Natural killer cell treated with Interleukin-12 subunit alpha and Interleukin-12 subunit beta and Interleukin-15 and Interleukin-18, amount 100 ng/mL, for 72 hours (primary cell): Measurements from ENCODE around the gene CD4. TPM values are rescaled to one million over a fixed set of nuclear protein-coding genes. Genes with fewer than 3 reads are reported as not detected.

Experiments used
- ATAC-seq, 2 donors: fragments of 150-1000 bp; cut with Tn5 transposase in 1 of 2; sonication (Bioruptor Pico), chemical (Tn5 transposase) in 1 of 2; 2 replicates each; pipeline ENCODE4 v1.10.0; 2021
- DNase-seq: peaks from one replicate; pipeline ENCODE4 v3.0.0; 2022; ENCODE audit warnings: low spot score
- H3K27ac Mint-ChIP-seq, 2 donors: 1 replicate in 1 of 2; 2 replicates in 1 of 2; pipeline ENCODE4 v1.8.0; 2022; ENCODE audit warnings: mixed read lengths in 2 of 2, mild to moderate bottlenecking in 1 of 2, moderate library complexity in 1 of 2
- H3K27me3 Mint-ChIP-seq, 2 donors: 1 replicate in 1 of 2; 2 replicates in 1 of 2; pipeline ENCODE4 v1.8.0; 2022; ENCODE audit warnings: mixed read lengths in 2 of 2
- H3K36me3 Mint-ChIP-seq: one replicate; pipeline ENCODE4 v1.8.0; 2022; ENCODE audit warnings: mixed read lengths
- H3K4me1 Mint-ChIP-seq, 2 donors: 1 replicate in 1 of 2; 2 replicates in 1 of 2; pipeline ENCODE4 v1.8.0; 2022; ENCODE audit warnings: low read depth in 2 of 2, mixed read lengths in 2 of 2, mild to moderate bottlenecking in 1 of 2
- H3K4me3 Mint-ChIP-seq: one replicate; pipeline ENCODE4 v1.8.0; 2022; ENCODE audit warnings: mixed read lengths
- H3K9me3 Mint-ChIP-seq: 2 replicates; pipeline ENCODE4 v1.8.0; 2022; ENCODE audit warnings: mixed read lengths
- total RNA-seq, 2 donors: library from RNA; stranded (reverse); gene quantifications; one replicate each; pipeline ENCODE4 v1.2.3, GENCODE V29; 2022

Gene CD4
- total RNA-seq, 2 donors from 2014 or later, result 0.43 to 5.4 TPM

DNA sequence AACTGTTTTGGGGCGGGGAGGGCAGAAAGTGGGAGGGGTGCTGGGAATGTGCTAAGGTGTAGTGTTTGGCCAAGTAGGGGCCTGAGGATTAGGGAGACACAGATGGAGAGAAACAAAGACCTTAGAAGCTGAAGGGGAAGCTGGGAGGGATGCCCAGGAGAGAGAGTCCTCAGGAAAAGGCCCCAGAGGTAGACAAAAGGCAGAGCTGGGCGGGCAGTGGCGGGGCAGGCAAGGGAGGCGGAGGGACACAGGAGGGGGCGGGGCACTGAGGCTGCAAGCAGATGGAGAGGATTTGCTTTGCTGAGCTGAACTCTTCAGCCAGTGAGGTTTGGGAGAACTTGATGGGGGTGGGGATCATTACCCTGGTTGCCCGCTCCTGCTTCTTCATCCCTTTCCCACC is 20.3 kb upstream of the CD4 start:
- no peaks in the 10 kb centered on the region for H3K36me3 Mint-ChIP-seq
- H3K27ac Mint-ChIP-seq, result peak overlapping the region; percentile 12 to 72
- H3K4me1 Mint-ChIP-seq, result peaks cover 37 to 55% of the 10 kb centered on the region in 2 donors
- H3K27me3 Mint-ChIP-seq, result peaks cover 36 to 40% of the 10 kb centered on the region in 2 donors
- peak; percentile 54 for DNase-seq
- peak overlapping the region; percentile 93 for H3K4me3 Mint-ChIP-seq
- ATAC-seq, result no peak
- no peaks in the 10 kb centered on the region for H3K9me3 Mint-ChIP-seq

DNA sequence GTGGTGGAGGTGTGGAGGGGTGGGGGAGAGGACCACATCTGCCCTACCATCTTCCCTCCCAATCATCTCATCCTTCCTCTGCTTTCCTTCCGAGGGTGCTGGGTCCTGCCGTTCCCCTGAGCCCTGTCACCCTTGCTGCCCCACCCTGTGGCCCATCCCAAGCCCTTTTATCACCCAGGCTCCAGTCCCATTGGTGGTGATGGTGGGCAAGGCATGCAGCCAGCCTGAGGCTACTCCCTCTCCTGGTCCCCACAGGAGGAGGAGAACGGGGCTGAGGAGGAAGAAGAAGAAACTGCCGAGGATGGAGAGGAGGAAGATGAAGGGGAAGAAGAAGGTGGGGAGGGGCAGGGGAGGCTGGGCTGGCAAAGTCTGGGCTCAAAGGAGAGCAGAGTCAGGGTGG is 19.7 kb upstream of the CD4 start:
- DNase-seq (peak; percentile 41), ATAC-seq (no peak)
- H3K27ac Mint-ChIP-seq, result peak overlapping the region; percentile 12 to 72
- H3K27me3 Mint-ChIP-seq, result peaks cover 33 to 37% of the 10 kb centered on the region in 2 donors
- H3K9me3 Mint-ChIP-seq, result no peaks in the 10 kb centered on the region
- H3K36me3 Mint-ChIP-seq, result peaks cover 3% of the 10 kb centered on the region
- H3K4me3 Mint-ChIP-seq, result peak overlapping the region; percentile 21
- H3K4me1 Mint-ChIP-seq, result peaks cover 33 to 54% of the 10 kb centered on the region in 2 donors

DNA sequence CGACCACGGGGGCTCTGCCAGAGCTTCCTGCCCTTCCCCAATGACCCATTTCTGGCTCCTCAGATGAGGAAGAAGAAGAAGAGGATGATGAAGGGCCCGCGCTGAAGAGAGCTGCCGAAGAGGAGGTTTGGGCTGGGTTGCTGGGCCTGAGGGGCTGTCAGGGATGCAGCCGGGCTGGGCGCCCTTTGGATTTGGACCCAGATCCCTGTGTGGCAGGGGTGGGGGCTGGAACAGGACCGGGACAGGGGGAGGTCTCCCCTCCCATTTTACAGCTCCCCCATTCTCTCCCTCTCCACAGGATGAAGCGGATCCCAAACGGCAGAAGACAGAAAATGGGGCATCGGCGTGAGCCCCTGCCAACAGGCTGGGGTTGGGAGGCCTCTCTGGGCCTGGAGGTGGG is 19.2 kb upstream of the CD4 start:
- DNase-seq (peak; percentile 12), ATAC-seq (no peak)
- H3K9me3 Mint-ChIP-seq, result no peaks in the 10 kb centered on the region
- peaks cover 34 to 39% of the 10 kb centered on the region in 2 donors for H3K27me3 Mint-ChIP-seq
- no peak overlapping the region for H3K4me3 Mint-ChIP-seq
- H3K27ac Mint-ChIP-seq, result peak overlapping the region in 1 of 2 donors; percentile 72
- peaks cover 7% of the 10 kb centered on the region for H3K36me3 Mint-ChIP-seq
- H3K4me1 Mint-ChIP-seq, result peaks cover 35 to 54% of the 10 kb centered on the region in 2 donors

DNA sequence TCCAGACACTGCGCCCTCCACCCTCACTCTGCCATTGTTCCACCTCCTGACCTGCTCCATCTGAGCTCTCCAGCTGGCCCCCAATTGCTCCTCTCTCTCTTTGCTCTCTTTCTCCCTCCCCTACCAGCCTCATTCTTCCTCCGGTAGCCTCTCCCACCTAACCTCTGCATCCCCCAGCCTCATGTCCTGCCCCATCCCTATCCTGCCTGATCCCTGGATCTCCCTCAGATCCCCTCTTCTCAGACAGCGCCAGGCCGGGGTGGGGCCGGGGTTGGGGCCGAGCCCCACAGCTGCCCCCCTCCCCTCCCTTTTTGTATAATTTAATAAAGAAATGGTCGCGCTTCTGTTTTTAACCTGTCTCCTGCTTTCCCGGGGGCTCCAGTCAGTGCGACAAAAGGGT is 18.7 kb upstream of the CD4 start:
- H3K4me3 Mint-ChIP-seq, result peak overlapping the region; percentile 37
- peaks cover 34 to 39% of the 10 kb centered on the region in 2 donors for H3K27me3 Mint-ChIP-seq
- peaks cover 11% of the 10 kb centered on the region for H3K36me3 Mint-ChIP-seq
- ATAC-seq (no peak), DNase-seq (peak; percentile 26)
- peaks cover 35 to 54% of the 10 kb centered on the region in 2 donors for H3K4me1 Mint-ChIP-seq
- no peaks in the 10 kb centered on the region for H3K9me3 Mint-ChIP-seq
- peak overlapping the region; percentile 52 to 93 for H3K27ac Mint-ChIP-seq

DNA sequence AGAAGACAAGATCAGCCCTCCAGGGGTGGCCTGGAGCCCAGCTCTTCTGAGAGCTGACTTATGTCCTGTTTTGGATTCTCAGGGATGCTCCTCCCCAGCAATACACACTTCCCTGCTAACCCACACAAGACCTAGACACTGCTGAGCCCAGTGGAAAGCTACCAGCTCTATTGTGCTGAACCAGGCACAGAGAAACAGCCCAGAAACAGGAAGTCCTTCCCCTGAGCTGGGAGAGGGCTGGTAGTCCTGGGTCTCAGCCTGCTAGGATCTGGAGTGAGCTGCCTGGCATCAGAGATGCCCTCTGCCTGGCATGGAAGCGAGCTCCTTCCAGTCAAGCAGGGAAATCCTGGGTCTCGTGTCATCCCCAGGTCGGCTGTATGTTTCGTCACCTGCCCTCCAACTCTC is 18.2 kb upstream of the CD4 start:
- no peak for ATAC-seq
- DNase-seq, result peak; percentile 31
- H3K4me1 Mint-ChIP-seq, result peaks cover 36 to 58% of the 10 kb centered on the region in 2 donors
- H3K4me3 Mint-ChIP-seq, result peak overlapping the region; percentile 83
- peak overlapping the region; percentile 52 to 93 for H3K27ac Mint-ChIP-seq
- H3K36me3 Mint-ChIP-seq, result peaks cover 16% of the 10 kb centered on the region
- H3K27me3 Mint-ChIP-seq, result peaks cover 32 to 41% of the 10 kb centered on the region in 2 donors
- no peaks in the 10 kb centered on the region for H3K9me3 Mint-ChIP-seq

DNA sequence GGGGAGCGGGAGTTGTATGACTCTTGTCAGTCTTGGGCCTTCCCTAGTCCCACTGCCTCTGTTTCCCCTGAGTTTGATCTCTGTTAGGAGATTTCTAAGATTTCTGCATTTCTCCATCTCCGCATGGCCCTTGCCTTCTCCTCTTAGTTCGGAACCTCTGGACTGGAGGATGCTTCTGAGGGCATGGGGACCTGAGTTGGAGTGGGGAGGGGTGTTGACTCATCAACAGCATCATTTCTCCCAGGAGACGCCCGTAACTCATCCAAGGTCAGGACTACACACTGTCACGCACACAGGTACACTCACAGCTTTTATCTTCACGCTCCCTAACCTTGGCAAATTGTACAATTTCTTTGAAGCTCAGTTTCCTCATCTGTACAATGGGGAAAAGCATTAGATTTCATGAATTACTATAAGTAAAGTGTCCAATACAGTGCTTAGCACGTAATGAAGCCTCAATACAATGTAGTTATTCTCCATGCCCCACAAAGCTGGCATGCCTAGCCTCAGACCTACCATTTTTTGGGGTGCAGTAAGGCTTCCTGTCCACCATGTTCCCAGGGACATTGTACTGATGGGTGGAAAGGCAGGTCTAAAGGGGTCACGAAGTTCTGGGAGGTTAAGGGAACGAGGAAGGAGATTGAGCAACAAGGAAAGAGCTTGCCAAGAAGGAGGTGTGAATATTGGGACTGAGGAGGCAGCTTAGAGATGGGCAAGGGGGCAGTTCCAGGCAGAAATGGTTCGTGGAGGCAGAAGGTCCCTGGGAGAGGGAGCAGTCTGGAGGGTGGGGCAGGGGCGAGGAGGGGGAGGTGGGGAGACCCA is 17.6 kb upstream of the CD4 start:
- Mint-ChIP-seq H3K4me1 (peaks cover 39 to 64% of the 10 kb centered on the region in 2 donors), H3K27ac (peak overlapping the region; percentile 52 to 93), H3K36me3 (peaks cover 22% of the 10 kb centered on the region), H3K9me3 (no peaks in the 10 kb centered on the region), H3K4me3 (peak overlapping the region; percentile 83), H3K27me3 (peaks cover 32 to 47% of the 10 kb centered on the region in 2 donors)
- ATAC-seq (no peak), DNase-seq (peak; percentile 12)

DNA sequence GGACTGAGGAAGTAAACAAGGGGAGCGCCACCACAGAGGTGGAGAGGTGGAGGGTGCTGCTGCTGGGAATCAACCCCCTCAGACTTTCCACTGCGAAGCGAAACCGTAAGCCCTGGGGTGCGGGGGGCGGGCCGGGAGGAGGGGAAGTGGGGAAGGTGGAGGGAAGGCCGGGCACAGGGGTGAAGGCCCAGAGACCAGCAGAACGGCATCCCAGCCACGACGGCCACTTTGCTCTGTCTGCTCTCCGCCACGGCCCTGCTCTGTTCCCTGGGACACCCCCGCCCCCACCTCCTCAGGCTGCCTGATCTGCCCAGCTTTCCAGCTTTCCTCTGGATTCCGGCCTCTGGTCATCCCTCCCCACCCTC is 17.0 kb upstream of the CD4 start, which contains the start of gene LAG3:
Gene LAG3, plus strand, starts transcription at position 190 of the 365 bp plus-strand sequence. CDS start 333 bp downstream, outside the sequence.
- Mint-ChIP-seq H3K9me3 (no peaks in the 10 kb centered on the region), H3K27ac (peak within 1 kb of the TSS; percentile 52 to 93), H3K36me3 (peaks cover 23% of the 10 kb centered on the region), H3K4me1 (peaks cover 36 to 65% of the 10 kb centered on the region in 2 donors), H3K27me3 (peaks cover 32 to 47% of the 10 kb centered on the region in 2 donors), H3K4me3 (peak within 1 kb of the TSS; percentile 83)
- ATAC-seq (peak; percentile 23 to 37), DNase-seq (peak; percentile 61)

DNA sequence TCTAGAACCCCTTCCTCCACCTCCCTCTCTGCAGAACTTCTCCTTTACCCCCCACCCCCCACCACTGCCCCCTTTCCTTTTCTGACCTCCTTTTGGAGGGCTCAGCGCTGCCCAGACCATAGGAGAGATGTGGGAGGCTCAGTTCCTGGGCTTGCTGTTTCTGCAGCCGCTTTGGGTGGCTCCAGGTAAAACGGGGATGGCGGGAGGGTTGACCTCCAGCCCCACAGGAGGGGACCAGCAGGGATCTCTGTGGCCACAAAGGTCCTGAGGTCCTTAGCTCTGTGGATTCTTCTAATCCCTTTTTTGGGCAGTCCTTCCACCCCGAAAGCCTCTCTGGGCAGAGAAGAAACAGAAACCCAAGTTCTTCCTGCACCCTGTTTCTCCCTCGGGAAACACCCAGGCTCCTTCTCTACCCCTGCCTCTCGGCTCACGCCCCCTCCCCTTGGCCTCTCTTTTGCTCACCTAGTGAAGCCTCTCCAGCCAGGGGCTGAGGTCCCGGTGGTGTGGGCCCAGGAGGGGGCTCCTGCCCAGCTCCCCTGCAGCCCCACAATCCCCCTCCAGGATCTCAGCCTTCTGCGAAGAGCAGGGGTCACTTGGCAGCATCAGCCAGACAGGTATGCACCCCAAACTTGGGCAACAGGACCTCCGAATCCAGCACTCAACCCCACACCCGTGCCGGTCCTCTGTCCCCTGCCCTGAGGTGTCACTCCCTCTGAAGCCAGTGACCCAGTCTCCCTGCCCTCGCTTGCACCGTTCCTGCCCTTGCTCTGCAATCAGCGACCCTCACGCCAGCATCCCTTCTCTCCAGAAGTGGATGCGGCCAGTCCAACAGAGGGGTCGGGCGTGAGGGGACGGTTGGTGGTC is 16.4 kb upstream of the CD4 start:
- Mint-ChIP-seq H3K36me3 (peaks cover 23% of the 10 kb centered on the region), H3K4me3 (peak overlapping the region; percentile 83), H3K27ac (peak overlapping the region; percentile 52 to 93), H3K27me3 (peaks cover 29 to 48% of the 10 kb centered on the region in 2 donors), H3K4me1 (peaks cover 31 to 60% of the 10 kb centered on the region in 2 donors), H3K9me3 (no peaks in the 10 kb centered on the region)
- DNase-seq (peak; percentile 59), ATAC-seq (no peak)

DNA sequence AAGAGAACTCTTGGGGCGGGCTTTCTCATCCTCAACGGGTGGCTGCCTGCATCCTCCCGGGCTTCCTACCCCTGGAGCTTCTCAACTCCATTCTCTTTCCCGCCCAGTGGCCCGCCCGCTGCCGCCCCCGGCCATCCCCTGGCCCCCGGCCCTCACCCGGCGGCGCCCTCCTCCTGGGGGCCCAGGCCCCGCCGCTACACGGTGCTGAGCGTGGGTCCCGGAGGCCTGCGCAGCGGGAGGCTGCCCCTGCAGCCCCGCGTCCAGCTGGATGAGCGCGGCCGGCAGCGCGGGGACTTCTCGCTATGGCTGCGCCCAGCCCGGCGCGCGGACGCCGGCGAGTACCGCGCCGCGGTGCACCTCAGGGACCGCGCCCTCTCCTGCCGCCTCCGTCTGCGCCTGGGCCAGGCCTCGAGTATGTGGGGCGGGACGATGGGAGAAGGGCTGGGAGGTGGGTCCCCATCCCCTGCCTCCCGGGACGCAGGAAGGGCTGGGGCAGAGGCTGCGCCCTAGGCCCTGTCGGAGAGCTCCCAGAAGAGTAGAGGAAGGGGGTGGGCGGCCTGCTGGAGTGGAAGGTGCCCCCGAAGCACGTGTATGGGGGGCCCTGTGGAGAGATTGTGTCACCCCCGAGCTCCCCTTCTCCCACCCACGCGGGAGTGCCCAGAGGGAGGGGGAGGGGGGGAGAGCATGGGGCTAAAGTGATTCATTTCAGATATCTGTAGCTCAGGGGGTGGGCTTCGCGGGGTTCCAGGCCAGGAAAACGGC is 15.6 kb upstream of the CD4 start:
- Mint-ChIP-seq H3K27ac (peak overlapping the region; percentile 76 to 93), H3K9me3 (no peaks in the 10 kb centered on the region), H3K27me3 (peaks cover 28 to 56% of the 10 kb centered on the region in 2 donors), H3K4me3 (peak overlapping the region; percentile 90), H3K4me1 (peaks cover 36 to 59% of the 10 kb centered on the region in 2 donors), H3K36me3 (peaks cover 23% of the 10 kb centered on the region)
- ATAC-seq, result peak; percentile 4 to 13
- DNase-seq, result peak; percentile 62

DNA sequence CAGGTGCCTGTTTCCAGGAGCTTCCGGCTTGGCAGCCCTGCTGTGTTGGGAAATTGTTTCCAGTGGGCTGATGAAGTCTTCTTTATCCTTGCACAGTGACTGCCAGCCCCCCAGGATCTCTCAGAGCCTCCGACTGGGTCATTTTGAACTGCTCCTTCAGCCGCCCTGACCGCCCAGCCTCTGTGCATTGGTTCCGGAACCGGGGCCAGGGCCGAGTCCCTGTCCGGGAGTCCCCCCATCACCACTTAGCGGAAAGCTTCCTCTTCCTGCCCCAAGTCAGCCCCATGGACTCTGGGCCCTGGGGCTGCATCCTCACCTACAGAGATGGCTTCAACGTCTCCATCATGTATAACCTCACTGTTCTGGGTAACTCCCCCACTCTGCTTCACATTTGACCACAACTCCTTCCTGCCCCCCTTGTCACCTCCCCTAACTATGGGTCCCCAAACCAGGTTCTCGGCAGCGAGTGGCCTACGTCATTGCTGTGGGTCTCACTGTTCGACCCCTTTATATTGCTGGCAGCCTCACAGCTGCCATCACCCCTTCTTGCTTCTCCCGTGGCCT is 14.7 kb upstream of the CD4 start:
- Mint-ChIP-seq H3K36me3 (peaks cover 23% of the 10 kb centered on the region), H3K27me3 (peaks cover 29 to 57% of the 10 kb centered on the region in 2 donors)
- ATAC-seq, result peak; percentile 44 to 77

DNA sequence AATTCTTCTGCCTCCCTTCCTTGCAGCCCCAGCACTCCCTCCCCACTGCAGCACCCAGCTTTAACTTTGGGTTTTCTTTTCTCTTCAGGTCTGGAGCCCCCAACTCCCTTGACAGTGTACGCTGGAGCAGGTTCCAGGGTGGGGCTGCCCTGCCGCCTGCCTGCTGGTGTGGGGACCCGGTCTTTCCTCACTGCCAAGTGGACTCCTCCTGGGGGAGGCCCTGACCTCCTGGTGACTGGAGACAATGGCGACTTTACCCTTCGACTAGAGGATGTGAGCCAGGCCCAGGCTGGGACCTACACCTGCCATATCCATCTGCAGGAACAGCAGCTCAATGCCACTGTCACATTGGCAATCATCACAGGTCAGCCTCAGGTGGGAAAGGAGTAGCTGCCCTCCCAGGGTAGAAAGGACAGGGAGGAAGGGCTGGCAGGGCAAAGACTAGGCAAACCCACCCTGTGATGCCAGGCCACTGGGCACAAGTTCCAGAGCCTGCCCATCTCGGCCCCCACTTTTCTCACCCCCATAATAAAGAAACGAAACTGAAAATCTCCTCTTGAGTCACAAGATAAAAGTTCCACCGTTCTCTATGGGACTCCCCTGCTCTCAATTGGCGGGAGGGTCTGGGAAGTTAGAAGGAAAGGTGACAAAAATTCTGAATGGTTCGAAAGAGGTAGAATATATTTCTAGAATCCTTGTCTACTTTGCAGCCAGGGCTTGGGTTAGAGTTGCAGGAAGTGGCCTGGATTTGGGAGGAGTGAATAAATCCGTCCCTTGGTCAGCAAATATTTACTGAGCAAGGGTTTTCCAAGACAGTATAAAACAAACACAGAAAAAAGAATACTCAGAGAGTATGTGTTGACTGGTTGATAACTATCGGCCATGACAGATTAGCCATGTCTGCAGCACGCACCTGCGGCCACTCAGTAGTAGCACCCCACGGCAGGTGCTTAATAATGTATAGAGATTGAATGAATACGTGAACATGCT is 13.8 kb upstream of the CD4 start:
- no peaks in the 10 kb centered on the region for H3K9me3 Mint-ChIP-seq
- no peak for ATAC-seq
- peaks cover 38 to 61% of the 10 kb centered on the region in 2 donors for H3K4me1 Mint-ChIP-seq
- peak overlapping the region; percentile 90 for H3K4me3 Mint-ChIP-seq
- peaks cover 29 to 50% of the 10 kb centered on the region in 2 donors for H3K27me3 Mint-ChIP-seq
- peak overlapping the region; percentile 76 to 93 for H3K27ac Mint-ChIP-seq
- H3K36me3 Mint-ChIP-seq, result peaks cover 23% of the 10 kb centered on the region
- peak; percentile 58 for DNase-seq

More for the DNA sequence above, 14.7 kb upstream of the CD4 start:
- Mint-ChIP-seq H3K9me3 (no peaks in the 10 kb centered on the region), H3K27ac (peak overlapping the region; percentile 76 to 93), H3K4me3 (peak overlapping the region; percentile 90), H3K4me1 (peaks cover 38 to 59% of the 10 kb centered on the region in 2 donors)
- DNase-seq, result peak; percentile 68

DNA sequence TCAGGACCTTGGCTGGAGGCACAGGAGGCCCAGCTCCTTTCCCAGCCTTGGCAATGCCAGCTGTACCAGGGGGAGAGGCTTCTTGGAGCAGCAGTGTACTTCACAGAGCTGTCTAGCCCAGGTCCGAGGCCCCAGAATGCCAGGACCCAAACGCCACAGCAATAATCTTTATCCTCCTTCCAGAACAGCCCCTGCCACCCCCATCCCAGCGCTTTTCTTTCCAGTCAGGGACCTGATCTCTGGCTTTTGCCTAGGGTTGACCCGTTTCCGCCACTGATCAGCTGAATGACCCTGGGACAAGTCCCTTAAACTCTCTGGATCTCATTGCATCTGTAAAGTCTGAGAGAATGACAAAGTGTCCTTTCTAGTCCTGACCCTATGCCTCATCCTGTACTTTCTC is 11.9 kb upstream of the CD4 start:
- no peak for DNase-seq
- Mint-ChIP-seq H3K9me3 (no peaks in the 10 kb centered on the region), H3K4me3 (peak overlapping the region; percentile 90), H3K27ac (peak overlapping the region; percentile 77 to 93), H3K4me1 (peaks cover 30 to 51% of the 10 kb centered on the region in 2 donors), H3K36me3 (peaks cover 23% of the 10 kb centered on the region), H3K27me3 (peaks cover 22 to 38% of the 10 kb centered on the region in 2 donors)
- no peak for ATAC-seq
